Duodenal mucosa (tissue), 2 donors: Measurements from ENCODE around the gene NDUFAF8.

ENCODE experiments used
- H3K27ac ChIP-seq: one replicate; pipeline ENCODE4 v1.7.0; 2013; ENCODE audit warnings: low read depth, low read length
- H3K27me3 ChIP-seq, 2 donors: one replicate each; pipeline ENCODE4 v1.7.0; 2013; ENCODE audit warnings: low read length in 2 of 2, control low read depth in 1 of 2; ENCODE audit not compliant: insufficient read depth in 2 of 2, control insufficient read depth in 1 of 2
- H3K36me3 ChIP-seq, 2 donors: one replicate each; pipeline ENCODE4 v1.7.0; 2013; ENCODE audit warnings: low read length in 2 of 2, control low read depth in 1 of 2; ENCODE audit not compliant: insufficient read depth in 2 of 2, control insufficient read depth in 1 of 2
- H3K4me1 ChIP-seq, 2 donors: one replicate each; pipeline ENCODE4 v1.7.0; 2013; ENCODE audit warnings: low read length in 2 of 2, control low read depth in 1 of 2; ENCODE audit not compliant: insufficient read depth in 2 of 2, control insufficient read depth in 1 of 2
- H3K4me3 ChIP-seq, 2 donors: one replicate each; pipeline ENCODE4 v1.7.0; 2013; ENCODE audit warnings: low read length in 2 of 2, low read depth in 1 of 2
- H3K9ac ChIP-seq, 2 donors: one replicate each; pipeline ENCODE4 v1.7.0; 2013; ENCODE audit warnings: low read length in 2 of 2, low read depth in 1 of 2
- H3K9me3 ChIP-seq, 2 donors: one replicate each; pipeline ENCODE4 v1.7.0; 2013; ENCODE audit warnings: low read length in 2 of 2, control low read depth in 1 of 2; ENCODE audit not compliant: control insufficient read depth in 1 of 2

NDUFAF8 gene

GRCh38 chr17:81238815-81239713 lies at the start of gene NDUFAF8, which contains the start of gene TEPSIN:
TSS of gene NDUFAF8 (plus strand) at chr17:81239318. CDS start at chr17:81239364, 46 bp downstream.
TSS of gene TEPSIN (minus strand) at chr17:81239055. CDS start at chr17:81239033, 22 bp downstream.
- peak within 1 kb of the TSS; percentile 82 to 94 for H3K4me3 ChIP-seq
- H3K27me3 ChIP-seq = no peaks in the 10 kb centered on the region

GRCh38 chr17:81189670-81190530 lies 49.2 kb upstream of the NDUFAF8 start:
- no peaks in the 10 kb centered on the region for H3K4me1 ChIP-seq
- no peaks in the 10 kb centered on the region for H3K9me3 ChIP-seq
- H3K4me3 ChIP-seq = no peak overlapping the region
- no peaks in the 10 kb centered on the region for H3K27me3 ChIP-seq
- no peak overlapping the region for H3K27ac ChIP-seq
- no peaks in the 10 kb centered on the region for H3K36me3 ChIP-seq
- H3K9ac ChIP-seq = no peak overlapping the region

More at GRCh38 chr17:81238815-81239713, at the start of gene NDUFAF8, which contains the start of gene TEPSIN:
- H3K9ac ChIP-seq = peak within 1 kb of the TSS; percentile 74 to 76
- no peaks in the 10 kb centered on the region for H3K9me3 ChIP-seq
- no peaks in the 10 kb centered on the region for H3K36me3 ChIP-seq
- H3K4me1 ChIP-seq = peaks cover 22 to 24% of the 10 kb centered on the region in 2 donors
- H3K27ac ChIP-seq = no peak within 1 kb of the TSS

- Histone ChIP-seq H3K9ac (no peak overlapping the region), H3K27me3 (no peaks in the 10 kb centered on the region), H3K4me3 (no peak overlapping the region), H3K9me3 (no peaks in the 10 kb centered on the region), H3K4me1 (no peaks in the 10 kb centered on the region), H3K36me3 (no peaks in the 10 kb centered on the region), H3K27ac (no peak overlapping the region)
Measured at GRCh38 chr17:81190591-81190990, 48.5 kb upstream of the NDUFAF8 start.

GRCh38 chr17:81191116-81191515 lies 48.0 kb upstream of the NDUFAF8 start:
- Histone ChIP-seq H3K9me3 (no peaks in the 10 kb centered on the region), H3K27ac (no peak overlapping the region), H3K9ac (no peak overlapping the region), H3K4me3 (no peak overlapping the region), H3K36me3 (no peaks in the 10 kb centered on the region), H3K27me3 (no peaks in the 10 kb centered on the region), H3K4me1 (no peaks in the 10 kb centered on the region)

- Histone ChIP-seq H3K9ac (no peak overlapping the region), H3K9me3 (no peaks in the 10 kb centered on the region), H3K36me3 (no peaks in the 10 kb centered on the region), H3K4me3 (no peak overlapping the region), H3K27ac (no peak overlapping the region), H3K4me1 (no peaks in the 10 kb centered on the region), H3K27me3 (no peaks in the 10 kb centered on the region)
Measured at GRCh38 chr17:81191646-81192045, 47.5 kb upstream of the NDUFAF8 start.

GRCh38 chr17:81192386-81193050 lies 46.6 kb upstream of the NDUFAF8 start:
- no peak overlapping the region for H3K27ac ChIP-seq
- H3K4me1 ChIP-seq = no peaks in the 10 kb centered on the region
- H3K9me3 ChIP-seq = no peaks in the 10 kb centered on the region
- no peaks in the 10 kb centered on the region for H3K36me3 ChIP-seq
- H3K9ac ChIP-seq = no peak overlapping the region
- H3K27me3 ChIP-seq = no peaks in the 10 kb centered on the region
- H3K4me3 ChIP-seq = no peak overlapping the region

GRCh38 chr17:81193051-81193410 lies 46.1 kb upstream of the NDUFAF8 start:
- H3K27me3 ChIP-seq = no peaks in the 10 kb centered on the region
- no peaks in the 10 kb centered on the region for H3K4me1 ChIP-seq
- no peaks in the 10 kb centered on the region for H3K36me3 ChIP-seq
- H3K27ac ChIP-seq = no peak overlapping the region
- H3K9me3 ChIP-seq = no peaks in the 10 kb centered on the region
- H3K4me3 ChIP-seq = no peak overlapping the region
- H3K9ac ChIP-seq = no peak overlapping the region

DNA sequence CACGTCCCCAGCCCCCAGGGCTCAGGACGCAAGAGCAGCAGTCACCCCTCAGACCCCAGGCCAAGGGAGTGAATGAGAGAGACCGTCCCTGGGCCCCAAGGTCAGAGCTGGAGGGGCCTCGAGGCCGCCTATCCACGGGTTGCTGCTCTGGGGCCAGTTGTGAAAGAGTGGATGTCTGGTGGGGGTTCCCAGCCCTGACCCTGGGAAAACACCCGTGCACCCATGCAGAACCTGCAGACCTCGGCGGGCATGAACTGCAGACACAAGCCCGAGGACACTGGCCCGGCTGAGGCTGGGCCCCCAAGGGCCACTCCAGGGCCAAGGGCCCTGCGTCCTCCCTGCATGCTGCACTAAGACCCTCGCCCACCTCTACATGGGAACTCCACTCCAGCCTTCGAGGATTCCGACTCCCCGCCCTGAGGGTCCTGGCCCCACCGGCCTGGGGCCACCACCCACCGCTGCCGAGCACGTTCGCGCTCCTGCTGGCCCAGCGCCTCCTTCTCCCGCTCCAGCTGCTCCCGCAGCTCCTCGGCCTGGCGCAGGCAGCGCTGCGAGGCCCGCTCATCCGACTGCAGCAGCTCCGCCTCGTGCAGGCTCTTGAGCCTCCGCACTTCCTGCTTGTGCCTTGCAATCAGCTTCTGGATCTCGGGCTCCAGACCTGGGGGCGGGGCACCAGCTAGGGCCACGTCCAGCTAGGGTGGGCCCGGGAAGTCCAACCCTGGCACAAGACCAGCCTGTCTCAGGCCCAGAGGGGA lies 45.5 kb upstream of the NDUFAF8 start:
- no peaks in the 10 kb centered on the region for H3K27me3 ChIP-seq
- H3K9me3 ChIP-seq = no peaks in the 10 kb centered on the region
- no peak overlapping the region for H3K27ac ChIP-seq
- no peak overlapping the region for H3K9ac ChIP-seq
- no peaks in the 10 kb centered on the region for H3K36me3 ChIP-seq
- no peak overlapping the region for H3K4me3 ChIP-seq
- H3K4me1 ChIP-seq = no peaks in the 10 kb centered on the region

- no peak overlapping the region for H3K9ac ChIP-seq
- no peak overlapping the region for H3K27ac ChIP-seq
- H3K4me3 ChIP-seq = no peak overlapping the region
- H3K36me3 ChIP-seq = no peaks in the 10 kb centered on the region
- no peaks in the 10 kb centered on the region for H3K27me3 ChIP-seq
- H3K4me1 ChIP-seq = no peaks in the 10 kb centered on the region
- no peaks in the 10 kb centered on the region for H3K9me3 ChIP-seq
Measured at GRCh38 chr17:81194225-81194760, 44.8 kb upstream of the NDUFAF8 start.
